ENCODE data around the gene C5.

DNA sequence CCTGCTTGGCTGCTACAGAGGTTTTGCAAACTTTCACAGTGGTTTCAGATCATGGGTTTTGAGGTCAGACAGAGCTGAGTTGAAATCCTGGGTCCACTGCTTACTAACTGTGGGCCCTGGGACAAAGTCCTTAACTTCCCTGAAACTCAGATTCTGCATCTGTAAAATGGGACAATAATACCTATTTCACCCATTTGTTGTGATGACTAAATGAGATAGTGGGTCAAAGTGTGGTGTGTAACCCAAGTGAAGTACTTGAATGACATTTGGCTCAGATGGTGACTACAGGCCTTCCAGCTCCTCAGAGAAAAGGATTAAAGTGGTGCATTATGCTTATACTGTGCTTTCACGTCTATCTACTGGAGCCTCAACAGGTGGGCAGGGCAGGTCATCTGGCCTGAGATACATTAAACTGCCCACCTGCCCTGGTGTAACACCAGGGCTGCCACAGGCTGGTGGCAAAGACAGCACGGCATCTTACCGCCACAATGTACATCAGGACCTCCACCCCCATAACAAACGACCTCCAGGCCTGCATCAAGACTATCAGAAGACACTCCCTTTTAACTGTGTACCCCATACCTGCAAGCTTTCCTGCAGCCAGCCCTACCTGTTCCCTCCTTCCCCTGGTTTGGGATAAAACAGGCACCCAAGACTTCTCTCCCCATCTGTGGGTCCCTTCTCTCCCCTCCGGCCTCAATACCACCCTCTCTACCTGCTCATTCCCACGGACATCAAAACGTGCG lies 122.6 kb downstream of the C5 start:
- TF ChIP-seq, protein P1, sequence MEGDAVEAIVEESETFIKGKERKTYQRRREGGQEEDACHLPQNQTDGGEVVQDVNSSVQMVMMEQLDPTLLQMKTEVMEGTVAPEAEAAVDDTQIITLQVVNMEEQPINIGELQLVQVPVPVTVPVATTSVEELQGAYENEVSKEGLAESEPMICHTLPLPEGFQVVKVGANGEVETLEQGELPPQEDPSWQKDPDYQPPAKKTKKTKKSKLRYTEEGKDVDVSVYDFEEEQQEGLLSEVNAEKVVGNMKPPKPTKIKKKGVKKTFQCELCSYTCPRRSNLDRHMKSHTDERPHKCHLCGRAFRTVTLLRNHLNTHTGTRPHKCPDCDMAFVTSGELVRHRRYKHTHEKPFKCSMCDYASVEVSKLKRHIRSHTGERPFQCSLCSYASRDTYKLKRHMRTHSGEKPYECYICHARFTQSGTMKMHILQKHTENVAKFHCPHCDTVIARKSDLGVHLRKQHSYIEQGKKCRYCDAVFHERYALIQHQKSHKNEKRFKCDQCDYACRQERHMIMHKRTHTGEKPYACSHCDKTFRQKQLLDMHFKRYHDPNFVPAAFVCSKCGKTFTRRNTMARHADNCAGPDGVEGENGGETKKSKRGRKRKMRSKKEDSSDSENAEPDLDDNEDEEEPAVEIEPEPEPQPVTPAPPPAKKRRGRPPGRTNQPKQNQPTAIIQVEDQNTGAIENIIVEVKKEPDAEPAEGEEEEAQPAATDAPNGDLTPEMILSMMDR (IDR thresholded peaks at IDR 0.05; ENCODE audit: insufficient read depth, low read length, poor library complexity, severe bottlenecking) = no peak
- no peak for TF ChIP-seq EZH2phosphoT487 (conservative IDR thresholded peaks at IDR 0.05; ENCODE audit: low read length)

All from SU-DHL-6 (cell line).